AG09309 (cell line): Measurements from ENCODE around the gene CNTN4.

Experiments
- DNase-seq: peaks from one replicate; pipeline ENCODE4 v3.0.0-alpha.2; 2010; ENCODE audit warnings: low read depth
- H3K4me3 ChIP-seq: 2 replicates; pipeline ENCODE4 v1.5.1; 2011; ENCODE audit warnings: mild to moderate bottlenecking, low read depth, low read length, moderate library complexity; ENCODE audit not compliant: control insufficient read depth
- CTCF ChIP-seq: IDR thresholded peaks from 2 replicates; pipeline ENCODE4 v1.5.1; 2011; ENCODE audit warnings: mild to moderate bottlenecking, low read depth, low read length, inconsistent platforms; ENCODE audit not compliant: insufficient read depth, control insufficient read depth; ENCODE audit errors: missing control alignments

The CNTN4 gene

GRCh38 chr3:2106438-2106837, 7.8 kb downstream of the CNTN4 start:
- no peak overlapping the region for H3K4me3 ChIP-seq
- no peak for TF ChIP-seq CTCF

GRCh38 chr3:2110597-2111117, 12.0 kb downstream of the CNTN4 start:
- no peak for DNase-seq
- H3K4me3 ChIP-seq, result no peak overlapping the region
- no peak for TF ChIP-seq CTCF

More at GRCh38 chr3:2106438-2106837, 7.8 kb downstream of the CNTN4 start:
- no peak for DNase-seq

GRCh38 chr3:2114617-2115275, 16.1 kb downstream of the CNTN4 start:
- no peak for DNase-seq
- no peak overlapping the region for H3K4me3 ChIP-seq
- no peak for TF ChIP-seq CTCF

- TF ChIP-seq CTCF, result no peak
- H3K4me3 ChIP-seq, result no peak overlapping the region
- no peak for DNase-seq
Measured at GRCh38 chr3:2130726-2131125, 32.1 kb downstream of the CNTN4 start.

- TF ChIP-seq CTCF, result no peak
- H3K4me3 ChIP-seq, result no peak overlapping the region
- DNase-seq, result no peak
Measured at GRCh38 chr3:2133146-2133545, 34.5 kb downstream of the CNTN4 start.

GRCh38 chr3:2137651-2138050, 39.0 kb downstream of the CNTN4 start:
- TF ChIP-seq CTCF, result no peak
- no peak overlapping the region for H3K4me3 ChIP-seq
- DNase-seq, result no peak
